PFSK-1 (cell line): ENCODE results near the gene FAM219A.

Experiments used
- FOXP2 ChIP-seq: optimal IDR thresholded peaks from 2 replicates; pipeline ENCODE3; 2011; ENCODE audit warnings: borderline replicate concordance, control low read depth, inconsistent platforms; ENCODE audit not compliant: insufficient read depth; ENCODE audit errors: extremely low read length, extremely low read depth
- TF ChIP-seq, protein P1 (sequence below), 2 experiments: IDR thresholded peaks; 2 replicates each; pipeline versions ENCODE4 v1.6.1 to v1.8.0; 2011 to 2012; ENCODE audit warnings: low read depth in 2 of 2, low read length in 2 of 2, control low read depth in 1 of 2, inconsistent platforms in 1 of 2, mild to moderate bottlenecking in 1 of 2, moderate library complexity in 1 of 2; ENCODE audit not compliant: insufficient read depth in 1 of 2

DNA sequence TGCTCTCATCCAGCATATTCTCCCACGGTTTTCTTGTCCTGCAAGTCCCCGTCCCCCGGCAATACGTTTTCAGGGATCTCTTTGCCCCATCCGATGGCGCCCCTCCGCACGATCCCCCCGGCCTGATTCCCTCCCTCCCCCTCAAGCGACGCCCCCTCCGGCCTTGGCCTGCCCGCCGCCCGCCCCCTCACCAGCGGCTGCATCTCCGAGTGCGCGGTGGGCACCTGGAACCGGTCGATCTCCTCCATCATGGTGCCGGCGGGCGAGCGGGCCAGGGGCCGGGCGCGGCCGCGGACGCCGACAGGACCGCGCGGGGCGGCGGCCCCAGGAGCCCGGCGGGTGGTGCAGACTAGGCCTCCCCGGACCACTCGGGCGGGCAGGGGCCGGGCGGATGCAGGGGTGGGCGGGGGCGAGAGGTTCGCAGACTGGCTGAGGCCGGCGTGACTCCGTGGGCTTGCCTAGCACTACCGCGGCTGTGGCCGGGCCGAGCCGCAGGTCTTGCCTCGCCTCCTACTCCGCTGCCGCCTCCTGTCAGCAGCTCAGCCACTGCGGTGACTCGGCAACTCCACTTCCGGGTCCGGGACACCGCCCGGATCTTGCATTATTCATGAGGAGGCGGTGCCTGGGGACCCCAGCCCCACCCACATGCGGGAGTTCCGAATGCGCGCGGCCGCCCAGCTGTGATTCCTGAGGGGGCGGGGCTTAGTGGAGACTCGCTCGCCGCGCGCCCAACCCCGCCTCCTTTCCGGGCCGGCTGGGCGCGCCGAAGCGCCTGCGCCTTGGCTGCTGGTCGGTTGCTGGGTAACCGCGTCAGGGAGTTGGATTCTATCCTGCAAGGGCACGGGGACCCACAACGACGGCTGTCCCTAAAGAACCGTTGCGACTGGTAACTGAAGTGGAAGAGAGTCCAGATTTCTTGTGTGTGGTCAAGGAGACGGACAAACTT lies at the start of gene FAM219A, which contains the start of gene DNAI1:
- TF ChIP-seq, protein P1, sequence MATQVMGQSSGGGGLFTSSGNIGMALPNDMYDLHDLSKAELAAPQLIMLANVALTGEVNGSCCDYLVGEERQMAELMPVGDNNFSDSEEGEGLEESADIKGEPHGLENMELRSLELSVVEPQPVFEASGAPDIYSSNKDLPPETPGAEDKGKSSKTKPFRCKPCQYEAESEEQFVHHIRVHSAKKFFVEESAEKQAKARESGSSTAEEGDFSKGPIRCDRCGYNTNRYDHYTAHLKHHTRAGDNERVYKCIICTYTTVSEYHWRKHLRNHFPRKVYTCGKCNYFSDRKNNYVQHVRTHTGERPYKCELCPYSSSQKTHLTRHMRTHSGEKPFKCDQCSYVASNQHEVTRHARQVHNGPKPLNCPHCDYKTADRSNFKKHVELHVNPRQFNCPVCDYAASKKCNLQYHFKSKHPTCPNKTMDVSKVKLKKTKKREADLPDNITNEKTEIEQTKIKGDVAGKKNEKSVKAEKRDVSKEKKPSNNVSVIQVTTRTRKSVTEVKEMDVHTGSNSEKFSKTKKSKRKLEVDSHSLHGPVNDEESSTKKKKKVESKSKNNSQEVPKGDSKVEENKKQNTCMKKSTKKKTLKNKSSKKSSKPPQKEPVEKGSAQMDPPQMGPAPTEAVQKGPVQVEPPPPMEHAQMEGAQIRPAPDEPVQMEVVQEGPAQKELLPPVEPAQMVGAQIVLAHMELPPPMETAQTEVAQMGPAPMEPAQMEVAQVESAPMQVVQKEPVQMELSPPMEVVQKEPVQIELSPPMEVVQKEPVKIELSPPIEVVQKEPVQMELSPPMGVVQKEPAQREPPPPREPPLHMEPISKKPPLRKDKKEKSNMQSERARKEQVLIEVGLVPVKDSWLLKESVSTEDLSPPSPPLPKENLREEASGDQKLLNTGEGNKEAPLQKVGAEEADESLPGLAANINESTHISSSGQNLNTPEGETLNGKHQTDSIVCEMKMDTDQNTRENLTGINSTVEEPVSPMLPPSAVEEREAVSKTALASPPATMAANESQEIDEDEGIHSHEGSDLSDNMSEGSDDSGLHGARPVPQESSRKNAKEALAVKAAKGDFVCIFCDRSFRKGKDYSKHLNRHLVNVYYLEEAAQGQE (IDR thresholded peaks at IDR 0.05; ENCODE audit: insufficient read depth in 1 of 2, low read depth in 2 of 2, low read length in 2 of 2), result 0 out of 4 replicates have a peak, but pooled peaks of 1 of the 2 experiments have one; percentile 20
- TF ChIP-seq FOXP2, result peak; percentile 79
